Activated naive CD8-positive, alpha-beta T cell treated with anti-CD3 and anti-CD28 coated beads for 36 hours (primary cell): ENCODE measurements around the gene AREL1. TPM values are rescaled to one million over a fixed set of nuclear protein-coding genes. Genes with fewer than 3 reads are reported as not detected.

Experiments used
- DNase-seq: peaks from one replicate; pipeline ENCODE4 v3.0.0; 2021
- H3K27ac Mint-ChIP-seq: one replicate; pipeline ENCODE4 v1.8.0; 2022; ENCODE audit warnings: mild to moderate bottlenecking, moderate library complexity, mixed read lengths
- H3K27me3 Mint-ChIP-seq: one replicate; pipeline ENCODE4 v1.8.0; 2022; ENCODE audit warnings: mild to moderate bottlenecking, mixed read lengths
- H3K36me3 Mint-ChIP-seq: one replicate; pipeline ENCODE4 v1.8.0; 2021; ENCODE audit warnings: mild to moderate bottlenecking, mixed read lengths
- H3K4me1 Mint-ChIP-seq: one replicate; pipeline ENCODE4 v1.8.0; 2021; ENCODE audit warnings: mixed read lengths
- H3K4me3 Mint-ChIP-seq: one replicate; pipeline ENCODE4 v1.8.0; 2022; ENCODE audit warnings: mild to moderate bottlenecking, moderate library complexity, mixed read lengths
- H3K9me3 Mint-ChIP-seq: one replicate; pipeline ENCODE4 v1.8.0; 2022; ENCODE audit warnings: mixed read lengths
- total RNA-seq, 2 experiments: library from RNA; stranded (reverse); gene quantifications; one replicate each; pipeline ENCODE4 v1.2.3, GENCODE V29; 2021

AREL1 gene
- total RNA-seq, 2 experiments from 2014 or later: 29.9 to 37.7 TPM

DNA sequence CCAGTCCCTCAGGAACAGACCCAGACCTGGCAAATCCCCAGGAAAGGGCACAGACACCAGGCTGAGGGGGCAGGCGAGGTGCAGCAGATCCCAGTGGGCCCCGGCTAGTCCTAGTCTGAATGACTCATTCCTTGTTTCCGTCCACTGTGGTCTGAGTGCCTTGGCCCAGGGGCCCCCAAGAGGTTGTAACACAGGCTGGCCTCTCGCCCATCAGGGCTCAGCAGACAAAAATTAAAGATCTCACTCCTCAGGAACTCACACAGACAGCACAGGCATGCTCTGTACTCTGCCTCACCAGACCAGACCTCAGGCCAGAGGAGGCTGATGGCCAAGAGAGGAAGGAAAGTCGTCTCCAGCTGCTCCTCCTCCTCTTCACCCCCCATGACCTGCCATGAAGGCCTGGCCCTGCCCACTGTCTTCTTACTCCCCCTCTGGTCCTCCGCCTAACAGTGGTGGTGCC lies 93.2 kb downstream of the AREL1 start:
- H3K36me3 Mint-ChIP-seq: no peaks in the 10 kb centered on the region
- H3K9me3 Mint-ChIP-seq: no peaks in the 10 kb centered on the region
- peaks cover 5% of the 10 kb centered on the region for H3K27me3 Mint-ChIP-seq
- H3K4me1 Mint-ChIP-seq: peaks cover 49% of the 10 kb centered on the region
- H3K27ac Mint-ChIP-seq: no peak overlapping the region
- no peak overlapping the region for H3K4me3 Mint-ChIP-seq
- DNase-seq: no peak

DNA sequence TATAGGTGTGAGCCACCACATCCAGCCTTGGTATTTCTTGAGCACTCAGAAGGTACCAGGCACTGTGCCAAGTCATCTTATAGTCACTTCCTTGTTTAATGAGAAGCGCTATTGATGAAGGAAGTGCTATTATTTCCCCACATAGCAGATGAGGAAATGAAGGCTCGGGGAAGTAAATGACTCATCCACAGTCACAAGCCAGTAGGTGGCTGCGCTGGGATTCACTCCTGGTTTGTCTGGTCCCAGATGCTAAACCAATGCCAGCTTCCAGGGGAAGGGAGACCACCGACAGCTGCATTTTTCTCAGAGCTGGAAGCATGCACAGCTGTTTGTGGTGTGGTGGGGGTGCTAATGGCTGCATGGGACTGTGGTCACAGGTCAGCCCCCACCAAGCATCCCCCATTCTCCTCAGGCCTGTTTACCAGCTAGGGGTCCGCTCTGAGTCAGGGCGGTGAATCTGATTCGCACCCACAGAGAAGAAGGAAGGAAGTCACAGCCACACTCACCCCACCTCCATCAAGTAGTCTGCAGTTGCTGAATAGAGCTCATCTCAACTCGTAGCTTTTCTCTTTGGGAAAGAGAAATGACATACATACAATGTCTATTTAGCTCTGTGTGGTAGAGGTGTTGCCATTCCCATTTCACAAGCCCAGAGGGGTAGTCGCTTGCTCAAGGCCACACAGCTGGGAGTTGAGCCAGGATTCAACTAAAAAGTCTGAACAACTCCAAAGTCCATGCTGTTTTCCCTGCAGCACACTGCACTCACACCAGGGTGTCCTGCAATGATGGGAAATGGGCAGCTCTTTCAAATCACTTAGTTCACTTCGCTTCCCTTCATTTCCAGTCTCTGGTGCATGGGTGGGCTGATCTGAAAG lies 94.6 kb downstream of the AREL1 start:
- Mint-ChIP-seq H3K27me3 (peaks cover 5% of the 10 kb centered on the region), H3K9me3 (no peaks in the 10 kb centered on the region)

DNA sequence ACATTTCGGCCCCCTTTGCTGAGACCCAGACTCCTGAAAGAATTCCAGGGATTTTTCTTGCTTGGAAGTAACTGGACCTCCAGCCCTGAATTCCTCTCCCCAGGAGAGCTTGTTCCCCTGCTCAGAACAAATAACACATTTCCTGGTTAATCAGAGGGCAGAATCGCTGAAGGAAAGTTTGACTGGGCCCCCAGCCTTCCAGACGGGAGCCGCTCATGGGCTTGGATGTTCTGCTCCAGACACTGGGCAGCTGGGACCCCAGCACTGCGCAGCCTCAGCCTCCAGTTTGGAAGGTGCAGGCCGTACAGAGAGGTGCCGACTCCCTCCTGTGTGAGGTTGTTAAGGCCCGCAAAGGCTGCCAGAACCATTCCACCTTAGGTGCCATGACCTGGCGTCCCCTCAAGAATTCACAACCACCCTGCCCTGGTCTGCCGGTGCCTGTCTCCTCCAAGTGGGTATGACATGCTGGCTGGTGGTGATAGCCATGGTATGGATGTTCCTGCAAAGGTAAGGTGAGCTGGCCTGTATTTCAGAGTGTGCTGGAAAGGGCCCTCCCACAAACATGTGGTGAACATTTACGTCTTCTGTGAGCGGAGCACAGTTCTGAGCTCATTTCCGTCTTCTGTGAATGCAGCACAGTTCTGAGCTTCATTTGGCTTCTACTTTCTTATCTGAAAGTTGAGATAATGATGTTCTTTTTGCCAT lies 95.7 kb downstream of the AREL1 start:
- peak overlapping the region; percentile 78 for H3K27ac Mint-ChIP-seq
- peaks cover 5% of the 10 kb centered on the region for H3K27me3 Mint-ChIP-seq
- H3K4me3 Mint-ChIP-seq: no peak overlapping the region
- peaks cover 54% of the 10 kb centered on the region for H3K4me1 Mint-ChIP-seq
- H3K36me3 Mint-ChIP-seq: no peaks in the 10 kb centered on the region
- DNase-seq: no peak
- H3K9me3 Mint-ChIP-seq: no peaks in the 10 kb centered on the region

More for the DNA sequence above, 94.6 kb downstream of the AREL1 start:
- H3K4me3 Mint-ChIP-seq: peak overlapping the region; percentile 33
- no peaks in the 10 kb centered on the region for H3K36me3 Mint-ChIP-seq
- peak overlapping the region; percentile 78 for H3K27ac Mint-ChIP-seq
- peak; percentile 74 for DNase-seq
- H3K4me1 Mint-ChIP-seq: peaks cover 54% of the 10 kb centered on the region

DNA sequence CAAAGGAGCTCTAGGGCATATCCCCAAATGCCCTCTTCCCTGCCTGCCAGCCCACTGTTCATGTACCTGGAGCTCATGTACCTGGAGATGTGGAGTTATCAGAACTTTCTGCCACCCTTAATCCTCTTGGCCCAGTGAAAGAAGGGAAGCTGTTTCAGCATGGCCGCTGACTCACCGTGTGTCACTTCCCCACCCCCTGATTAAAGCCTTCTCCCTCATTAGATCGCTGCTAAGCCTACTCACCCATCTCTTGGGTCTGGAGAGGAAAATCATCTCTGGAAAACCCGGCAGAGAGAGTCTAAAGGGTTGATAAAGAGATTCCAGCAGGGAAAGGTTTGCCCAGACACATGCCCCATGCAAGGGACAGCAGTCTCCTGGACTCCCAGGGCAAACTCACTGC lies 96.4 kb downstream of the AREL1 start:
- H3K9me3 Mint-ChIP-seq: no peaks in the 10 kb centered on the region
- H3K27ac Mint-ChIP-seq: no peak overlapping the region
- H3K36me3 Mint-ChIP-seq: no peaks in the 10 kb centered on the region
- H3K27me3 Mint-ChIP-seq: peaks cover 5% of the 10 kb centered on the region
- no peak overlapping the region for H3K4me3 Mint-ChIP-seq
- DNase-seq: no peak
- peaks cover 54% of the 10 kb centered on the region for H3K4me1 Mint-ChIP-seq

DNA sequence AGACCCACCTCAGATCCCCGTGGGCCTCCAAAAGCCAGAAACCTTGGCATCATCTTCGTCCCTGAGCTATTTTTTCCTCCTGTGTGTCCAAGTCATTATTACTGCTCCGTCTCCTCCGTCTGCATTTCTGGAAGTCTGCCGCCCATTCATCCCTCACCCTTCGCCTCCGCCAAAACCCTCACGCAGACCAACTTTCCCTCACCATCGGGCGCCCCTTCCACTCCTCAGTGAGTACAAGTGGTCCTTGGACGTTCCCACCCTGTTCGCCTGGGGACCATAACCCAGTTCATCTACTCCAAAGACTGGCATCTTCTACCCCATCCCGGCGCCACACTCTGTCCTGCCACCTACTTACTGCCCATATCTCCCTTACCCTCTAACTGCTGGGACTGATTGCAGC lies 97.1 kb downstream of the AREL1 start:
- no peaks in the 10 kb centered on the region for H3K36me3 Mint-ChIP-seq
- DNase-seq: no peak
- no peaks in the 10 kb centered on the region for H3K9me3 Mint-ChIP-seq
- H3K27ac Mint-ChIP-seq: no peak overlapping the region
- H3K4me3 Mint-ChIP-seq: no peak overlapping the region
- H3K27me3 Mint-ChIP-seq: peaks cover 10% of the 10 kb centered on the region
- H3K4me1 Mint-ChIP-seq: peaks cover 50% of the 10 kb centered on the region

DNA sequence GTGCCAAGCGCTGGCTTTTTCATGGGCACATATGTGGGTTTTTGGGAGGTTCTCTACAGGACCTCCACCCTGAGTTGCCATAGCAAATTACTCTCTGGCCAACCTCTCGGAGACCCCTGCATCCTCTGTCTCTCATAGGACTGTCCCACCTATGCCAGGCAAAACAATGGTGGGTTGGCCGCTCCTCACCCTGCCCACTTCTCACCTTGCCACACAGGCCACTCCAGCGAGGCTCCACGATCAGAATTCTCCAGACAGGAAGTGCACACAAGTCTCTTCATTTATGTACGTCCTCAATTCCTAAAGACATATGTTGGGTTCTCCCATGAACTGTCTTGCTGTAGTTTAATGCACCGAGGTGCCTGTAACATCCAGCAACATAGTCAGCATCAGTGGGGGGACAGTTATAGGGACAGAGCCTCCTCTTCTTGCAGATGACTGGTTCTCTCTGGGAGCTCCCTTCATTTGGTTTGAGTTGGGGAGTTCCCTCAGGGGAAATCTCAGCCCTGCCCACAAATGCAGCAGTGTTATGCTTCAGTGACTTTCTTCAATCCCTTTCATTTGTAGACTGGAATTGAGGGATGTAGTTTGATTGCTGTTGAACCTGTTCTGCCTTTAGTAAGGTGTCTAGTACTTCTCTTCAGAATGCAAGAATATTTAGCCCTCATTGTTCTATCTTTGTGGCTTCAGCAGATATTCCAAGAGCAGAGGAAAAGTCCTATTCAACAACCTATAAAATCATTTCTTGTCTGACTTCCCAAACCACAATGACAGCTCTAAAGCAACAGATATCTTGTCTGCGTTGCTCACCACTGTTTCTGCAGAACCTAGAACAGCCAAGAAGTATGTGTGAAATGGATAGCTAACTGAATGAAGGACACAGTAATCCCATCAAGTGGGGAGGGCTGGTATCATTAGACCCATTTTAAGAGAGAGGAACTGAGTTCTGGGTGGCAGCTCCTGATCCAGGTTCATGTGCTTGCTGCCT lies 98.1 kb downstream of the AREL1 start:
- no peak for DNase-seq
- Mint-ChIP-seq H3K4me1 (peaks cover 42% of the 10 kb centered on the region), H3K9me3 (no peaks in the 10 kb centered on the region), H3K36me3 (no peaks in the 10 kb centered on the region), H3K4me3 (no peak overlapping the region), H3K27me3 (peaks cover 18% of the 10 kb centered on the region), H3K27ac (no peak overlapping the region)

DNA sequence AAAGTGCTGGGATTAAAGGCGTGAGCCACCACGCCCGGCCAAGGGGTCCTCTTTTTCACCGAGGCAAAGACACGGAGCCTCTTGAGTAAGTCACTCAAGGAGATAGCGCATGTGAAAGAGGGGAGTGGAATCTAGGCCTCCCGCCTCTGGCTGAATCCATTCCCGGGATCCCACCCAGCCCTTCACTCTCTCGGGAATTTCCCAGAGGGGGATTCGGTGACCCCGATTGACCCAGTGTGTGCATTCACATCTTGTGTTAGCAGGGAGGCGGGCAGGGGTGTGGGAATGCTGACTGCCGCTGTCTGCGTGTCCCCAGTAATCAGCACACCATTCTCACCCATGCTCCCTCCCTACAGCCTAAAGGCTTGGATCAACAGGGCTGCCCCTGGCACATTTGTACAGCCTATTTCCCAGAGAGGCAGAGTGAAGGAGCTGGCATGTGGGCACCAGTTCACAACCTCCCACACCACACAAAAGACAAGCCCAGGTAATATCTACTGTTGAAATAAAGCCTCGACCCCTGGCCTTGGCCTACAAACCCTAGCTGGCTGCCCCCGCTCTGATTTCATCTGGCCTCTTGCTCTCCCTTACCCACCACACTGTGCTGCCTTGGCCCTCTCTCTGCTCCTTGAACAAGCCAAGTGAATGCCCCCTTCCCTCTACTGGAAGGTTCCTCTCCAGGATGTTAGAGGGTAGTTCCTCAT lies 99.5 kb downstream of the AREL1 start:
- H3K4me3 Mint-ChIP-seq: no peak overlapping the region

DNA sequence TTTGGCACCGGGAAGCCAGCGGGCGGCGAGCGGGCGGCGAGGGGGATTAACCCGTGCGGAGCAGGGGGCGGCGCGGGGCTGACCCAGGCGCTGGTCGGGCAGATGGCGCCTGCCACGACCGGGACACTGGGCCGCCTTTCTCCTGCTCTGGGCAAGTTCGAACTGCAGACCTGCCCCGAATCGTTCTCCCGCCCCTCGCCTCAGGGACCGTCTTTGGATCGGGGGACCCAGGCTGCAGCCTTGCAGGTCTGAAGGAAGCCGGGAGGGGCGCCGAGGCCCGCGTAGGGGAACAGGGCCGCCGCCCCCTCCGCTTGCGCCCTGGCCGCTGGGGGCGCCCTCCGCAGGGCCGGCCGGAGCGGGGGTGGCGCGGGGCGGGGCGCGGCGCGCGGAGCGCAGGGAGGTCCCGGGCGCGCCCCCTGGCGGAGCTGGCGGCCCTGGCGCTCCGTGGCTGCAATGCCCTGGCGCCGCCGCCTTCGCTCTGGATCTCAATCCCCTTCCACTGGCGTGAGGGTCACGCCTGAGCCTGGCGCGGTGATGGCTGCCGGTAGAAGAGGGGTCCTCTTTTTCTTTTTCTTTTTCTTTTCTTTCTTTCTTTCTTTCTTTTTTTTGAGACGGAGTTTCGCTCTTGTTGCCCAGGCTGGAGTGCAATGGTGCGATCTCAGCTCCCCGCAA lies 100.4 kb downstream of the AREL1 start:
- Mint-ChIP-seq H3K9me3 (no peaks in the 10 kb centered on the region), H3K4me3 (peak overlapping the region; percentile 68), H3K36me3 (no peaks in the 10 kb centered on the region), H3K27me3 (peaks cover 18% of the 10 kb centered on the region), H3K4me1 (peaks cover 31% of the 10 kb centered on the region), H3K27ac (no peak overlapping the region)
- peak; percentile 94 for DNase-seq

More for the DNA sequence above, 99.5 kb downstream of the AREL1 start:
- H3K27me3 Mint-ChIP-seq: peaks cover 18% of the 10 kb centered on the region
- H3K9me3 Mint-ChIP-seq: no peaks in the 10 kb centered on the region
- no peak overlapping the region for H3K27ac Mint-ChIP-seq
- peaks cover 39% of the 10 kb centered on the region for H3K4me1 Mint-ChIP-seq
- no peaks in the 10 kb centered on the region for H3K36me3 Mint-ChIP-seq
- no peak for DNase-seq

DNA sequence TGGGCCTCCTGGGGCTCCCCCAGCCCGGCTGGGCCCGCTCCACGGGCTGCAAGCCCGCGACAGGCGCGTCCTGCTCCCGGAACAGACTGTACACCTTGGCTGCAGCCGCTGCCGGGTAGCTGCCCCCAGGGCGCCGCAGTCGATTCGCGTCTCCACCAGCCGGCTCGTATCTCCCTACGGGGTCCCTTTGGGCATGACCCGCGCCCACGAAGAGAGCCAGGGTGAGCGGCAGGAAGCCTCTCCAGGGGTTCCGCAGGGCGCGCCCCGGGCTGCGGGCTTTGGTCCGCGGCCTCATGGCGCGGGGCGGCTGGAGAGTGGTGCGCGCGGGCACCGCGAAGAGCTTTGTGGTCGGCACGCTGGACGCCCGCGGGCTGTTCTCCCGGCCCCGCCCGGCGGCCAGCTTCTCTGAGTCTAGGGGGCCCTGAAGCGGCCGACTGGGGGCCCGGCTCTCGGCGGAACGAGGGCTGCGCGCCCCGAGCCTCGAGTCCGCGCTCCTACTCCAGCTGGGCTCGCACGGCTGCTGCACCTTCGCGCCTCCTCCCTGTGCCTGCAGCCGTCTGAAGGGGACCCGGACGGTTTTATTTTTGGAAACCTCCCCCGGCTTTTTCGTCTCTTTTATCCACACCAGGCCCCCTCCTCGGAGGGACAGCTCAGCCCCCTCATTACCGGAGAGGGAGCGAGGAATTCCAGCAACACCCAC lies 101.1 kb downstream of the AREL1 start, which contains the start of gene LTBP2:
LTBP2 (minus strand) TSS at position 588 of the 700 bp plus-strand sequence; CDS start at position 295, 293 bp downstream.
- no peaks in the 10 kb centered on the region for H3K9me3 Mint-ChIP-seq
- peaks cover 18% of the 10 kb centered on the region for H3K27me3 Mint-ChIP-seq
- H3K4me1 Mint-ChIP-seq: peaks cover 33% of the 10 kb centered on the region
- no peak for DNase-seq
- H3K4me3 Mint-ChIP-seq: peak within 1 kb of the TSS; percentile 68
- no peaks in the 10 kb centered on the region for H3K36me3 Mint-ChIP-seq
- no peak within 1 kb of the TSS for H3K27ac Mint-ChIP-seq

Other genes starting within 250 kb of the AREL1 start
- 10 to 100 TPM; 12.5 to 14.2 TPM for gene NPC2, start 219.8 kb downstream of the AREL1 start, total RNA-seq
- 10 to 100 TPM; 29.7 to 31.0 TPM for gene ISCA2, start 219.3 kb downstream of the AREL1 start, total RNA-seq
- gene LTBP2, start 100.8 kb downstream of the AREL1 start, total RNA-seq: under 1 TPM; 0.06 to 0.10 TPM
- gene FCF1, start 64 bp upstream of the AREL1 start, total RNA-seq: 100 to 1,000 TPM in 1 of 2 experiments, 10 to 100 TPM in 1; 95.5 to 103 TPM
- 10 to 100 TPM; 48.5 to 51.8 TPM for gene YLPM1, start 50.2 kb upstream of the AREL1 start, total RNA-seq
- gene PROX2, start 163.1 kb upstream of the AREL1 start, total RNA-seq: 1 to 10 TPM in 1 of 2 experiments, under 1 TPM in 1; 0.87 to 1.5 TPM
- 100 to 1,000 TPM; 134 to 136 TPM for gene DLST, start 168.8 kb upstream of the AREL1 start, total RNA-seq
- gene RPS6KL1, start 210.2 kb upstream of the AREL1 start, total RNA-seq: 1 to 10 TPM; 6.0 to 6.5 TPM
- gene PGF, start 242.5 kb upstream of the AREL1 start, total RNA-seq: under 1 TPM in 1 of 2 experiments, not detected in 1; 0.21 TPM